ENCODE results near the gene DTX3.
"Not testable (repeated sequence)": the region's sequence is repeated elsewhere in the genome, so short reads cannot be mapped to it uniquely, and the experiment has no call there.

- not testable (repeated sequence) for TF ChIP-seq CTCF (conservative IDR thresholded peaks at IDR 0.05; ENCODE audit: low read depth, low read length); EZH2 (IDR thresholded peaks at IDR 0.05; ENCODE audit: borderline replicate concordance, low read depth, low read length, poor library complexity, severe bottlenecking)
These were observed 41.5 kb downstream of the DTX3 start for GRCh38 chr12:57645990-57646658.
